HG03097 (cell line): ENCODE measurements around the gene TXLNB.

Experiments
- ATAC-seq: cut with Tn5 transposase; IDR thresholded peaks from one replicate; pipeline ENCODE4 v1.9.1; 2021; ENCODE audit not compliant: unreplicated experiment, low FRiP score

TXLNB gene

DNA sequence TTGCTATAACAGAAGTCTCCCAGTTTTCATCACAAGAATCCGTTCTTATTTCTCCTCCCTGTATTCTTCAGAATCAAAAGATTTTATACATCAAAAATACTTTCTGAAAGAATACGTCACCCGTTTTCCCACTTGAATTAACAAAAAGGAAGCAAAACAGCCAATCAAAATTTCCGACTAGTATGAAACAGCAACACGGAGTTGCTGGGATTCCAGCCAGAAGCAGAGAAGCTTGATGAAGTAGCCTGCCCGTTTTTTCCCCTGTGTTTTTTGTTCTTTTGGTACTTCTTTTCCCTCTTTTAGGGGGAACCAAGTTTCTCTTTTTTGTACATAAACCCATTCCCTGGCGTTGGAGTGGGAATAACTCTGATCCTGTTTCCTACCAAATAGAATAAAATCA, 14.6 kb downstream of the TXLNB start:
- ATAC-seq: no peak

GRCh38 chr6:139275279-139276055, 16.3 kb downstream of the TXLNB start:
- ATAC-seq: no peak

DNA sequence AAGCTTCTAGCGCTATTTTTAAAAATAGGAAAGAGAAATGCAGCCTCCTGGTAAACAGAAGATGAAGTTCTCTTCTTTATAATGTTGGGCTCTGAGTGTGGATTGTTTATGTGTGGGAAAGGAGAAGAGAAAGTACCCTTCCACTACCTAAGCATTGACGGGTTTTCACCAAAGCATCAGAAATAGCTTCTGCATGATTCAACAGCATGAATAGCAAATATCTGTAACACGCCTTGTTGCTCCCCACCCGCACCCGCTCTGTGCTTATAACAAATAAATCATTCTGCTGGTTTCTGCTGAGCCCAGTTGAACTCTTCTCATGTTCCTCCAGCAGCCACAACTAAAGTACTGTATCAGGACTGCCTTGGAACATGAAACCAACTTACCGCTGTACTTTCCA, 20.7 kb downstream of the TXLNB start:
- ATAC-seq: no peak

DNA sequence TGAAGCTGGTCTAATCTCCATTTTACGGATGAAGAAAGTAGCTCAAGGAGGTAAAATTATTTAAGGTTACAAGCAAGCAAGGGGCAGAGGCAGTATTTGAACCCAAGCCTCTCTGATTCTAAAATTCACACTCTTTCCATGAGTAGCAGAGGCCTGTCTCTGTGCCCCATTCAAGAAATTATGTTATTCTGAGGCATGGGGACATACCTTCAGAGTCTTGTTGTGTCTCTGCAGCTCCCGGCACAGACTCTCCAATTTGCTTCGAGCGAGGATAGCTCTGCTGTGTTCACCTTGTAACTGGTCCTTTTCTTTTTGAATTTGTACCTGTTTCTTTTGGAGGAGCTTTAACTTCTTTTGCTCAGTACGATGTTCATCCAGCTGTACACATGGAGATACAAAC, 21.5 kb downstream of the TXLNB start:
- ATAC-seq: no peak

- ATAC-seq: no peak
Measured at GRCh38 chr6:139265512-139266190, 26.1 kb downstream of the TXLNB start.

- ATAC-seq: peak; percentile 48
Measured at GRCh38 chr6:139262519-139263300, 29.1 kb downstream of the TXLNB start.

DNA sequence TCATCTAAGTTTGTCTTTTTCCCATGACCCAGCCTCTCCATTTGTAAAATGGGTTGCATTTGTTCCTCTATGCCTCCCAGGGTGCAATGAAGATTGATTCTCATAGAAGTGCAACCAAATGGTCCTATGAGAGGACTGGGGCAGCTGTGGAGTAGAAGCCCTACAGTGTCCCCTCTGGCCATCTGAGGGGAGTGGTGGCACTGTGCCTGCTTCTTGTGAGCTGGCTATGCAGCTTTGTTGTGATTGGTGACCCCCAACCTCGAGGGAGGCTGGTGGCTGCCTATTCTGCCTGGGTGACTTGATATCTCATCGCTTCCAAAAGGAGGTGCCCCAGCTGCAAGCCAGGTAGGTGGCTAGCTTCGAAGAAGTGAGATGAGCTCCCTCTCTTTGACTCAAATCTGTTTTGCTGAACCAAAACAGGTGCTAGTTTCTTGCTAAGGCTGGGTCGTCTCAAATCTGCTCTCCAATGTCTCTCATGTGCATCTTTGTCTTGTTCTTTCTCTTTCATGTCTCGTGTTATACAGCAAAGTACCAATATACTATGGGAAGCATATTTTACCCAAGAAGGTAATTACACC, 33.9 kb downstream of the TXLNB start:
- ATAC-seq: no peak

DNA sequence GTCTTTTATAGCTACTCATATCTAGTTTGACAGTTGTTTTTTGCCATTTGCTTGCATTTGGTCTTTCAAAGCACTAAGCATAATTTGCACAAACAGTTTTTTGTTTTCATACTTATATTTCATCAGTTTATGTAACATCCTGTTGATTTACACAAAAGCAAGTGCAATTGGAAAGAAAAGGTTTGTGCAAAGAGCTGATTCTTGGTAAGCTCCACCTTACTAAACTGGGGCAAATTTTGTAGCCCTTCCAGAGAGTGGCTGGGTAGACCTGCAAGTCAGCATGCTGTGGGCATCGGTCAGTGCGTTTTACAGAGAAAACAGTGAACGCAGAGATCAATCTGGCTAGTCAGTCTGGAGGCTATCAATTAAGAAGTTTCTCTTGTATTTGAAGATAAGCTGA, 34.5 kb downstream of the TXLNB start:
- no peak for ATAC-seq

- ATAC-seq: no peak
Measured at GRCh38 chr6:139256087-139256486, 35.7 kb downstream of the TXLNB start.

DNA sequence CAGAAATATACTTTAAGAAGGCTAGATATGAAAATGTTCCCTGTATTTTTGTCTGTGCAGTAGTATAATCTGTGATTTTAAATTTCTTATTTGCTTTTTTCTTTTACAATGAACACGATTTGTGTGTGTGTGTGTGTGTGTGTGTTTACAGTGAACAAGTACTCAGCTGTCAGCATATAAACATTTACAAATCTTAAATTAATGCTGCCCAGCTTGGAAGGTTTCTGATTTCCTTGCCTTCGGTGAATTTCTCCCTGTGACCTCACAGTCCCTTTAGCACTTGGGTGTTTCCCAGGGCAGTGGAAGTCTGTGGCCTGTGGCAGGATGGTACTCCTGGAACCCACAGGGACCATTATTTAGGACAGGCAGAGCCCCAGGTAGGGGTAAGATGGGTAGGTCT, 37.6 kb downstream of the TXLNB start:
- no peak for ATAC-seq

DNA sequence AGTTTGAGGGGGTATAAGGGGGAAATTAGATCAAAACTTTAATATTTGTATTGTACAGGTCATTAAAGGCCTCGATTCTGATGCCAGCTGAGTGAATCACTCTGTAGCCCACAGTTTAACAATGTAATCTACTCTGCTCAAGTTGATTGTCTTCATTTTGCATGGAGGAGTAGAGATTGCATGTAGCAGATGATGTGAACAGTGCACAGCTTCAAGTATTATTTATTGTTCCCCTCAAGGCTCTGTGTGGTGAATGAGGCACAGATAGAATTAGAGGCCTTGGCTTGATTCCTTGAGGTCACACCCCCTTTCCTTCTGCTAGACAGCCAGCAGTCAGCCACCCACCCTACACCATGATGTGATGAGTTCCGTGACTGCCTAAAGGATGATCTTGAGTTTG, 38.1 kb downstream of the TXLNB start:
- no peak for ATAC-seq

- ATAC-seq: no peak
Measured at GRCh38 chr6:139251691-139252390, 40.0 kb downstream of the TXLNB start.

DNA sequence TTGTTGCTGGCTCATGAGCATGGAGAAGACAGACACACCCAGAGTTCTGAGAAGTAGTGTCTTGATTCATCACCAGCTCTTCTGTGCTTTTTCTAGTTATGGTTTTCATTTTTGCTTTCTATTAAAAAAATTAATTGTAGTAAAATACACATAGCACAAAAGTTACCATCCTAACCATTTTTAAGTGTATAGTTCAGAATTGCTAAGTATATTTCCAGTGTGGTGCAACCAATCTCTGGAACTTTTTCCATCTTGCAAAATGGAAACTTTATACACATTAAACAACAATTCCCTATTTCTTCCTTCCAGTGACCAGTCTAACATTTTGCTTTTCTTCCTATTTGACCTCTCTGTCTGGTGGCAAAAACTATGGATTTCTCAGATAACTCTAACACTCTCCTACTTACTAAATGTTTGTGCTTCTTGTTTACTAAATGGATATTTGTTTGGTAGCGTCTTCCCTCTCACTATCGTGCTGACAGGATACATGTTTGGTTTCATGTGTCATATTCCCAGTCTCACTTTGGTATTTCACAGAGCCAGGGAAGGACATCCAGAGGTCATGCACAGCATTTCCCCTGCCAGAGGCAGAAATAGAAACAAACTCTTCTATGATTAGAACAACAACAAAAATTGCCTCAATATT, 40.6 kb downstream of the TXLNB start:
- ATAC-seq: no peak

DNA sequence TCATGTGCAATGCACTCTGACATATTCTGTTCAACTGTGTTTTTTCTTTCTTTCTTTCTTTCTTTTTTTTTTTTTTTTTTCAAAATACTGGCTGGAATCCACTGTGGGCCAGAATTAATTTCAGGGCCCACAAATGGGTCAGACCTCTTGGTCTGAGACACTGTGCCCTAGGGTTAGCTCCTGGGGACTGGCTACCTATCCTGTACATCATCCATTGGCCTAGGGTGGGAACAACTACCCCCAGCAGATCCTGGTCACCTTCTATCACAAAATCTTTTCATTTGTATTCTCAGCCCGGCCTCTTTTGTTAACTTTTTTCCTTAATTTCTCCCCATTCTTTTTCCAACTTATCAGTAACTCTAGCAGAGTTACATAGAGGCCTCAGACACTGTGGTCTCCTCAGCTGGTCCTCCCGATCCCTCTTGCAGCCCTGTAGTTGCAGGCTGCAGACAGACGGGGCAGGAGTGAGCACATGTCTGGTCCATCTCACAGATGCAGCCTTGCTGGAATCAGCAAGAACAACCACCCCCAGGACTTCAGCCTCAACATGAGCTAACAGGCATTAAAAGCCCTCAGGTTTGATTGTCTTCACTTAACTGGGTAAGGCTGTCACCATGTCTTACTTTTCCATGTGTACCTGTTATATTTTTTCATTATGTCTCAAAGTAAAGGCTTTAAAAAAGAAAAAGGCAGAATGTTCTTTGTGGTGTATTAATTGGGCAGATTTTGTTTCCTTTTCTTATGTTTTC, 41.3 kb downstream of the TXLNB start:
- peak; percentile 99 for ATAC-seq

DNA sequence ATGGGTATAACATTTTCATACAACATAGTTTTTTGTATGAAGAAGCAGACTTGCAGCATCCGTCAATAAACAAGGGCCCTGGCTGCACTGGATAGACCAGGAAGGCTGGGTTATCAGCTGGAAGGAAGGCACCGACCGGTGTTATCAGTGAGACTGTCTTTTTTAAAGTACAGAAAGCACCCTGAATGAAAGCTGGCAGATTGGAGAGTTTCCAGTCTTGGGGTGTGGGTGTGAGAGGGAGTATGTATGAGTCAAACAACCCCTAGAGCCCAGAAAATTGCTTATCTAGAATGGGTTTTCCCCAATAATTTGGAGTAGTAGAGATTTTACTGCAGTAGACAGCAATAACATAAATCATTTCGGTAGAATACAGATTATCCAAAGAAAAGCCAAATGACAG, 42.4 kb downstream of the TXLNB start:
- no peak for ATAC-seq

- no peak for ATAC-seq
Measured at GRCh38 chr6:139248911-139249310, 42.9 kb downstream of the TXLNB start.

DNA sequence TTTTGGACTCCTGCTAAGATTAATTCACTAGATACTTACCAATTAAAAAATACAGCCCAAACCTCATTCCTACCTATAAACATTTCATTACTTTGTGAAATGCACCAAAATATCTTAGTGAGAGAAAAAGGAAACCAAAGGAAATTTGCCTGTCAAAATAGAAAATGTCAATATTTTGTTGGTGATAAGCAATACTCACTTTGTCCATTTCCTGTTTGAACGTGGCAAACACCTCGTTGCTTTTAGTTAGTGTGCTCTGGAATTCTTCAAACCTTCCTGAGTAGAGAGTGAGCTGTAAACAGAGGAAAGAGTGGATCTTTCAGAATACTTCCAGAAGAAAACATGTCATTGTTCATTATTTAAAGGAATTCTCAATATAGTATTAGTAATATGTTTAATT, 44.2 kb downstream of the TXLNB start:
- no peak for ATAC-seq

DNA sequence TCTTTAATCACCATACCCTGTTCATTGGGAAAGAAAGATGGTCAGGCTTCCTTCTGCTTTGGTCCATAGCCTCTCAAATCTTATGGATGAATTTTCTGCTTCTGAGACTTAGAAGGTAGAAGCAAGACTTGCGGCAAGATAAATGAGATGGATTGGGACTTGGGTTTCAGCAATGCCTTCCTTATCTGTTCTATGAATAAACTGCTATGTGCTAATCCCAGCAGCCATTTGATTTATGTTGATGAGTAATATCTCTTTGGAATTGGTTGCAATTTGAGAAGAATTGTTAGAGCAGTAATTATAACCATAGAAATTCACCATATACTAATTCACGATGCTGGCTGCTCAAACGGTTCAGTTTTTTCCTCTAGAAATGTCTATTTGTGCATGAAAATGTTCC, 48.3 kb downstream of the TXLNB start:
- ATAC-seq: no peak

- ATAC-seq: no peak
Measured at GRCh38 chr6:139242457-139243240, 49.1 kb downstream of the TXLNB start.
